ENCODE results near the gene VRK3. TPM values are rescaled to one million over a fixed set of nuclear protein-coding genes. Genes with fewer than 3 reads are reported as not detected.

VRK3 gene
- total and polyA plus RNA-seq, 2 of the 4 experiments (the other 2 are of a cell fraction): 28.7 to 35.8 TPM

DNA sequence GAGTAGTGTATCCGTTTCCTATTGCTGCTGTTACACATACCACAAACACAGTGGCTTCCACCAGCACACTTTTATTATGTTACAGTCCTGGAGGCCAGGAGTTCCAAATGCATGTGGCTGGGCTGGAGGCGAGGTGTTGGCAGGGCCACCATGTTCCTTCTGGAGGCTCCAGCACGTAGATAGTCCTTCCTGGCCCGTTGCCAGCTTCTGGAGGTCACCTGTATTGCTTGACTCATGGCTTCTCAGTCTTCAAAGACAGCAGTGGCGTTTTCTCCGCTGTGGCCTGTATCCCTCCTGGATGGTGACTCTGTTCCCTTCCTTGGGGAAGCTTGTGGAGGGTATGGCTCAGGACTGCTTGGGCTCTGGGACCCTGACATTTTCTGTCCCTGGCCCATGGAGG is 15.8 kb upstream of the VRK3 start:
- Histone ChIP-seq H3K9me1 (ENCODE audit: insufficient read depth, low read length) (no peaks in the 10 kb centered on the region), H2BK5ac (ENCODE audit: low read depth, low read length, poor library complexity, severe bottlenecking) (no peak overlapping the region), H2AFZ (replicated peaks; ENCODE audit: low read length, poor library complexity) (no peak overlapping the region), H3K79me1 (ENCODE audit: low read depth in 1 of 2, low read length in 2 of 2) (peaks cover 3% of the 10 kb centered on the region in 2 experiments; a peak in 2 of 4 replicates), H4K8ac (ENCODE audit: low read depth in 2 of 2, low read length in 2 of 2) (no peak overlapping the region), H3K27ac (ENCODE audit: insufficient read depth, low read length) (no peak overlapping the region), H2BK15ac (ENCODE audit: low read depth, low read length) (no peak overlapping the region), H3K9ac (ENCODE audit: low read depth, low read length) (no peak overlapping the region), H4K91ac (ENCODE audit: insufficient read depth, low read depth, low read length) (no peak overlapping the region), H3K14ac (replicated peaks; ENCODE audit: low read depth, low read length) (no peak overlapping the region), H3K9me3 (ENCODE audit: control insufficient read depth, insufficient read depth, low read length) (peaks cover 41% of the 10 kb centered on the region), H2AK9ac (replicated peaks; ENCODE audit: low read depth, low read length, poor library complexity) (no peak overlapping the region), H3K56ac (ENCODE audit: extremely low read depth, insufficient read depth, low read length) (no peak overlapping the region), H3K18ac (ENCODE audit: low read depth, low read length) (no peak overlapping the region), H2BK120ac (ENCODE audit: low read depth, low read length) (no peak overlapping the region), H3K4me2 (ENCODE audit: low read depth, low read length) (no peak overlapping the region), H4K5ac (ENCODE audit: low read depth, low read length) (no peak overlapping the region), H3K36me3 (ENCODE audit: control insufficient read depth, insufficient read depth, low read length) (peaks cover 73% of the 10 kb centered on the region), H3K4ac (ENCODE audit: low read depth, low read length) (no peak overlapping the region), H4K20me1 (ENCODE audit: insufficient read depth, low read length) (no peaks in the 10 kb centered on the region), H3K4me3 (ENCODE audit: insufficient read depth, low read depth, low read length) (no peak overlapping the region), H2AK5ac (ENCODE audit: low read depth, low read length) (no peak overlapping the region), H3K27me3 (ENCODE audit: control insufficient read depth, insufficient read depth, low read length) (no peaks in the 10 kb centered on the region), H3K23ac (ENCODE audit: low read depth, low read length) (no peak overlapping the region), H2BK20ac (ENCODE audit: low read depth, low read length) (no peak overlapping the region), H3K4me1 (ENCODE audit: control insufficient read depth, insufficient read depth, low read length) (no peaks in the 10 kb centered on the region)
- BruUV-seq (replicated peaks): no TSS peak
- WGBS, 2 experiments (ENCODE audit: extremely low coverage in 2 of 2, insufficient read length in 1 of 2): 88% methylated on average over 4 of the region's 6 CpGs; no CpG with 5 or more reads in 1 of the 2 experiments
- DNase-seq (no peak), ATAC-seq (ENCODE audit: low read depth) (no peak)
- TF ChIP-seq NFE2L2 (IDR thresholded peaks at IDR 0.05; ENCODE audit: low read depth, low read length): no peak
- no peak for TF ChIP-seq MAFK (IDR thresholded peaks at IDR 0.05; ENCODE audit: low read depth, low read length)
- no peak for TF ChIP-seq CEBPB (IDR thresholded peaks at IDR 0.05; ENCODE audit: low read depth, low read length)
- TF ChIP-seq BHLHE40 (IDR thresholded peaks at IDR 0.05; ENCODE audit: low read depth, low read length): no peak
- no peak for TF ChIP-seq POLR2A (IDR thresholded peaks at IDR 0.05; ENCODE audit: low read depth, low read length)
- TF ChIP-seq, protein P1, sequence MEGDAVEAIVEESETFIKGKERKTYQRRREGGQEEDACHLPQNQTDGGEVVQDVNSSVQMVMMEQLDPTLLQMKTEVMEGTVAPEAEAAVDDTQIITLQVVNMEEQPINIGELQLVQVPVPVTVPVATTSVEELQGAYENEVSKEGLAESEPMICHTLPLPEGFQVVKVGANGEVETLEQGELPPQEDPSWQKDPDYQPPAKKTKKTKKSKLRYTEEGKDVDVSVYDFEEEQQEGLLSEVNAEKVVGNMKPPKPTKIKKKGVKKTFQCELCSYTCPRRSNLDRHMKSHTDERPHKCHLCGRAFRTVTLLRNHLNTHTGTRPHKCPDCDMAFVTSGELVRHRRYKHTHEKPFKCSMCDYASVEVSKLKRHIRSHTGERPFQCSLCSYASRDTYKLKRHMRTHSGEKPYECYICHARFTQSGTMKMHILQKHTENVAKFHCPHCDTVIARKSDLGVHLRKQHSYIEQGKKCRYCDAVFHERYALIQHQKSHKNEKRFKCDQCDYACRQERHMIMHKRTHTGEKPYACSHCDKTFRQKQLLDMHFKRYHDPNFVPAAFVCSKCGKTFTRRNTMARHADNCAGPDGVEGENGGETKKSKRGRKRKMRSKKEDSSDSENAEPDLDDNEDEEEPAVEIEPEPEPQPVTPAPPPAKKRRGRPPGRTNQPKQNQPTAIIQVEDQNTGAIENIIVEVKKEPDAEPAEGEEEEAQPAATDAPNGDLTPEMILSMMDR (conservative IDR thresholded peaks at IDR 0.05; ENCODE audit: low read depth, low read length): no peak
- no peak for TF ChIP-seq CHD1 (IDR thresholded peaks at IDR 0.05; ENCODE audit: low read depth, low read length)
- no peak for TF ChIP-seq FOS (IDR thresholded peaks at IDR 0.05; ENCODE audit: low read depth, low read length)
- TF ChIP-seq RAD21 (IDR thresholded peaks at IDR 0.05; ENCODE audit: low read length): no peak
- no peak for TF ChIP-seq RCOR1 (IDR thresholded peaks at IDR 0.05; ENCODE audit: insufficient replicate concordance, low read length)
- intact Hi-C loops (cut with micrococcal nuclease) (no loop called here), in situ Hi-C loops (cut with MboI; ENCODE audit: low sequenced_read_pairs) (no loop called here), dilution Hi-C loops (cut with HindIII; ENCODE audit: low sequenced_read_pairs, unreplicated experiment) (no loop called here)
- CTCF ChIA-PET: no interaction called here
- POLR2A ChIA-PET (ENCODE audit: unreplicated experiment): no interaction called here

All from IMR-90 (cell line).